Transverse colon (tissue), 4 donors: Measurements from ENCODE around the gene EXD3.

Source experiments
- CTCF ChIP-seq, 5 experiments: fragments of 200-600 bp in 3 of 5; fragments of 450-650 bp in 2 of 5; sonication (generic) in 3 of 5; IDR thresholded peaks; 1 replicate in 2 of 5; 2 replicates in 3 of 5; pipeline ENCODE4 v1.5.1; 2016 to 2017; ENCODE audit warnings: antibody characterized with exemption in 5 of 5, inconsistent platforms in 3 of 5, mild to moderate bottlenecking in 2 of 5, moderate library complexity in 1 of 5
- EP300 ChIP-seq: sonication (generic); formaldehyde crosslinking; IDR thresholded peaks from one replicate; pipeline ENCODE4 v1.6.1; 2017; ENCODE audit warnings: antibody characterized with exemption, low read depth
- POLR2A ChIP-seq: fragments of 450-650 bp; IDR thresholded peaks from one replicate; pipeline ENCODE4 v1.6.1; 2016; ENCODE audit warnings: antibody characterized with exemption, mild to moderate bottlenecking, moderate library complexity
- POLR2AphosphoS5 ChIP-seq, 3 donors: sonication (generic); formaldehyde crosslinking; IDR thresholded peaks; one replicate each; pipeline ENCODE4 v1.6.1; 2016; ENCODE audit warnings: antibody characterized with exemption in 3 of 3

- TF ChIP-seq CTCF (IDR thresholded peaks at IDR 0.05) (no peak), POLR2A (no peak), EP300 (no peak), POLR2AphosphoS5 (IDR thresholded peaks at IDR 0.05) (peak in 1 of 3 donors; percentile 8)
These were observed 116.1 kb downstream of the EXD3 start for GRCh38 chr9:137306850-137307254.
